Raji (cell line): ENCODE measurements around the gene S100A7.

Source experiments
- POLR2A ChIP-seq: IDR thresholded peaks from 2 replicates; pipeline ENCODE4 v1.6.1; 2011; ENCODE audit warnings: low read depth, low read length, control low read depth; ENCODE audit not compliant: insufficient read depth

S100A7 gene

GRCh38 chr1:153426809-153427208, 33.6 kb downstream of the S100A7 start:
- TF ChIP-seq POLR2A = no peak

GRCh38 chr1:153422450-153423068, 37.9 kb downstream of the S100A7 start:
- TF ChIP-seq POLR2A = no peak

DNA sequence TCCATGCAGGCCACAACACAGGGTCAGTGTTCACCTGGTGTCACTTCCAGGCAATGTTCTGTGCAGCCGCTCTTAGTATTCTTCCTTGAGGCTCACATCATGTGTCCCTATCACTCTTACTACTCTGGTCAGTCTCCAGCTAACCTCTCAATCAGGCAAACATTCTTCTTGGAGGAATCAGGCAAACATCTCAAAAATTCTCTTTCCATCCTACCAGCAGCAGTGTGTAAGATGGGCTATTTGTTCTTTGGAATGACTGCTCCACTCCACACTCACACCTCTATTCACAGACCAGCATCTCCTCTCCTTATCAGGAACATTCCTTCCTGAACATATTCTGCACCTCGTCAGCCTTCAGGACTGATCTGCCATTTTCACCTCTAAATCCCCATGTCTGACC, 40.1 kb downstream of the S100A7 start:
- TF ChIP-seq POLR2A = no peak

DNA sequence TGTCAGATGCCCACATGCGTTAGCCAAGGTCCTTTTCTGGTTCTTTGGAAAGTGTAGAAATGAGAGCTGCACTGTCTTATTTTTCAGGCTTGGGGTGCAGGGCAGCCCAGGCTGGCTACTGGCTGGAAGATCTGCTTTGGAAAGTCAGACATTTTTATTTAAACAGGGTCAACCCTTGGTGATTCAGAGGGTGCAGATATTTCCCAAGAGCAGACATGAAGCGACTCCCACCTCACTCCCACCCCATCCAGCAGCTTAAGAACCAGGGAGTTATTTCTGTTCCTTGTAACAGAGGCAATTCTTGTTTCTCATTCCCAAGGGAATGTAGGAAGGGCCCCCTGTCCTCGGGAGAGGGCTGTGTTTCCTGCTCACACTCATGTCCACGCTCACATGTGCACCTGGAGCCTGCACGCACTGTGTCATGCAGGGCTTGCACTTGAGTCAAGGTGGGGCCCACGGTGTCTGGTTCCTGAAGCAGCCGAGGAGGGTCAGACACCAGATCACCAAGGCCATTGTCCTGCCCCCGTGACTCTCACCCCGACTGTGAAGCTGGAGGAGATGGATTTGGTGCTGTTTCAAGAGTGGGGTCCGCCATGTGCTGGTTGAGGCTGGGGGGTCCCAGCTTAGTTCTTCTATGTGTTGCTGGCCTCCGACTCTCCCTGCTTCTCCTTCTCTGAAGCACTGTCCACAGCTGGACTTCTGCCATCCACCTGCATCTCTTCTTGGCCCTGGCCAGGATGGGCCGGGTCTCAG, 43.1 kb downstream of the S100A7 start:
- no peak for TF ChIP-seq POLR2A

GRCh38 chr1:153415850-153416570, 44.4 kb downstream of the S100A7 start, which contains the start of gene S100A7A:
Gene S100A7A, plus strand, starts transcription at chr1:153416520. Its CDS starts 1,563 bp downstream, at chr1:153418083.
- TF ChIP-seq POLR2A = no peak
